HUES6 (cell line): ENCODE results near the gene KCNA10.

Source experiments
- H3K27ac ChIP-seq: 2 replicates; pipeline ENCODE4 v1.7.0; 2013; ENCODE audit warnings: low read depth, mild to moderate bottlenecking, low read length, inconsistent platforms
- H3K27me3 ChIP-seq: 2 replicates; pipeline ENCODE4 v1.6.1; 2013; ENCODE audit warnings: low read length; ENCODE audit not compliant: control insufficient read depth, insufficient read depth
- H3K36me3 ChIP-seq: 2 replicates; pipeline ENCODE4 v1.6.1; 2013; ENCODE audit warnings: low read length; ENCODE audit not compliant: control insufficient read depth, insufficient read depth
- H3K4me1 ChIP-seq: 2 replicates; pipeline ENCODE4 v1.6.1; 2013; ENCODE audit warnings: low read length; ENCODE audit not compliant: control insufficient read depth, insufficient read depth
- H3K4me3 ChIP-seq: 2 replicates; pipeline ENCODE4 v1.5.1; 2013; ENCODE audit warnings: low read depth, low read length
- H3K9ac ChIP-seq: one replicate; pipeline ENCODE4 v1.6.1; 2013; ENCODE audit warnings: mild to moderate bottlenecking, low read length
- H3K9me3 ChIP-seq: 2 replicates; pipeline ENCODE4 v1.6.1; 2013; ENCODE audit warnings: low read depth, low read length; ENCODE audit not compliant: control insufficient read depth, insufficient read depth

Gene KCNA10

DNA sequence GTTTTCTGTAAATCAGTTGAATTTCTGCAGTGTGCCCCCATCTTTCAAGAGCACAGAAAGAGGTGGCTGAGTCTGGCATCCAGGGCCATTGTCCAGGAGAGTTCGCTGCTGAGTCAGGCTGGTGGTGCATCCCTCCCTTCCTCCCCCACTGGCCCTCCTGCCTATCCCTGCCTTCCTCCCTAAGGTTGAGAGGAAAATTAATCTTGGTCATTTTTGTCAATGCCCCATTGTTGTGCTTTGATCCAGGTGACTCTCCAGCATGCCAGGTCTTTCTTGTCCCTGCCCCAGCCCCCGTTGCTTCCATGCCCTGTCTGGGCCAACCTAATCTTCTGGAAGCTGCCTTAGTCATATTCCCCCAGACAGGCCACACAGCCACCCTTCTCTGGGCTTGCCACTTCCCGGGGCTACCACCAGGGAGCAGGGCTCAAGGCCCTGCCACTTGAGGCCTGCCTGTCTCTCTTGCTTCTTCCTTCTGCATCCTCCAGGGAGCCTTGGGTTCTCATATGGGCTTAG, 41.5 kb downstream of the KCNA10 start:
- H3K36me3 ChIP-seq = no peaks in the 10 kb centered on the region
- peaks cover 23% of the 10 kb centered on the region for H3K4me1 ChIP-seq
- no peaks in the 10 kb centered on the region for H3K27me3 ChIP-seq
- H3K9ac ChIP-seq = no peak overlapping the region
- H3K27ac ChIP-seq = no peak overlapping the region
- H3K9me3 ChIP-seq = no peaks in the 10 kb centered on the region
- H3K4me3 ChIP-seq = no peak overlapping the region

GRCh38 chr1:110477041-110477440, 41.9 kb downstream of the KCNA10 start:
- H3K27ac ChIP-seq = no peak overlapping the region
- no peaks in the 10 kb centered on the region for H3K9me3 ChIP-seq
- H3K9ac ChIP-seq = no peak overlapping the region
- no peak overlapping the region for H3K4me3 ChIP-seq
- H3K36me3 ChIP-seq = no peaks in the 10 kb centered on the region
- H3K27me3 ChIP-seq = no peaks in the 10 kb centered on the region
- H3K4me1 ChIP-seq = peaks cover 19% of the 10 kb centered on the region

DNA sequence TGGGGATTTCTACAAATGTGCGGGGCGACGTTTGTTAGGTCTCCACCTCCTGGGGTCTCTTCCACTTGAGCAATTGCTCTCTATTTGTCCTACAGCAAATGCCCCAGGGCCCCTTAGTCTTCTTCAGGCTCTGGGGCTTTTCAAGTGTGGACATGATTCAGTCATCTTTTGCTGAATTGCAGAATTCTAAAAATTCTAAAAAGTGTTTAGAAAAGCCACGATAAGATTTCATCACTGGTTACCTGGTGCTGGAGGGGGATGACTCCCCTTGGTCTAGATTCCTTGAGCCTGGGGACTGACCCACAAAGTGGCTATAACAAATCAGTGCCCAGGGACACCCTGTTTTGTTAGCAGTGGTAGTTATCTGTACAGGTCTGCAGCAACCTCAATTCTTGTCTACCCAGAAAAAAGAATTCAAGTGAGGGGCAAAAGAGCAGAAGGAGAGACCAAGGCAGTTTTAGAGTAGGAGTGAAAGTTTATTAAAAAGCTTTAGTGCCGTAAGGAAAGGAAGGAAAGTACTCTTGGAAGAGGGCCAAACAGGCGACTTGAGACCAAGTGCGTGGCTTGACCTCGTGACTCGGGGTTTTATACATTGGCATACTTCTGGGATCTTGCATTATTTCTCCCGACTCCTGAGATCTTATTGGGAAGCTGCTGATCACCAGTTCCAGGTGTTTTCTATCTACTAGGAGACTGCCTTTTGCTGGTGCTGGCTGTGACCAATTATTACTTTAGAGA, 42.8 kb downstream of the KCNA10 start:
- Histone ChIP-seq H3K27me3 (no peaks in the 10 kb centered on the region), H3K9me3 (no peaks in the 10 kb centered on the region), H3K36me3 (no peaks in the 10 kb centered on the region), H3K9ac (no peak overlapping the region), H3K27ac (no peak overlapping the region), H3K4me1 (peaks cover 14% of the 10 kb centered on the region), H3K4me3 (no peak overlapping the region)

GRCh38 chr1:110475362-110476027, 43.5 kb downstream of the KCNA10 start:
- no peak overlapping the region for H3K9ac ChIP-seq
- no peaks in the 10 kb centered on the region for H3K9me3 ChIP-seq
- H3K4me1 ChIP-seq = peaks cover 14% of the 10 kb centered on the region
- no peak overlapping the region for H3K4me3 ChIP-seq
- no peaks in the 10 kb centered on the region for H3K27me3 ChIP-seq
- no peaks in the 10 kb centered on the region for H3K36me3 ChIP-seq
- H3K27ac ChIP-seq = no peak overlapping the region

GRCh38 chr1:110474444-110474843, 44.5 kb downstream of the KCNA10 start:
- Histone ChIP-seq H3K4me1 (peaks cover 14% of the 10 kb centered on the region), H3K27ac (no peak overlapping the region), H3K9ac (no peak overlapping the region), H3K4me3 (no peak overlapping the region), H3K27me3 (no peaks in the 10 kb centered on the region), H3K9me3 (no peaks in the 10 kb centered on the region), H3K36me3 (no peaks in the 10 kb centered on the region)

DNA sequence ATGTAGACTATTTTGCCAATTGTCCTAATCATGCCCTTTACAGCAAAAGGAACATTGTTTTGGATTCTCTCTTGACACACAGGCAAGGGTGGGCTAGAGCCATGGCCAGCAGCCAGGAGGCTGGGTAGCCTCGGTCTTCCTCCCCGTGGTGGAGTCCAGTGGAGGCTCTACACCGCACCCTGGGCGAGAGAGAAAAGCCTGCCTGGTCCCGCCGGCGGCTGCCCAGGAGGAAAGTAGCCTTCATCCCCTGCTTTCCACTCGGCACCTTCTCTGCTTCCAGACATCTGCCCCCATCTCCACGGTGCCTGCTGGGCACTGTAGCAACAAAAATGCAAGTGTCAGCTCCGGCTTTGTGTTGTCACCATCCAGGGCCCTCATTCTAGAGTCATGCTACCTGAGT, 46.4 kb downstream of the KCNA10 start:
- no peak overlapping the region for H3K27ac ChIP-seq
- peaks cover 6% of the 10 kb centered on the region; the same call in 1 of the 2 replicates for H3K4me1 ChIP-seq
- H3K4me3 ChIP-seq = no peak overlapping the region
- H3K27me3 ChIP-seq = no peaks in the 10 kb centered on the region
- no peaks in the 10 kb centered on the region for H3K9me3 ChIP-seq
- H3K36me3 ChIP-seq = no peaks in the 10 kb centered on the region
- H3K9ac ChIP-seq = no peak overlapping the region

DNA sequence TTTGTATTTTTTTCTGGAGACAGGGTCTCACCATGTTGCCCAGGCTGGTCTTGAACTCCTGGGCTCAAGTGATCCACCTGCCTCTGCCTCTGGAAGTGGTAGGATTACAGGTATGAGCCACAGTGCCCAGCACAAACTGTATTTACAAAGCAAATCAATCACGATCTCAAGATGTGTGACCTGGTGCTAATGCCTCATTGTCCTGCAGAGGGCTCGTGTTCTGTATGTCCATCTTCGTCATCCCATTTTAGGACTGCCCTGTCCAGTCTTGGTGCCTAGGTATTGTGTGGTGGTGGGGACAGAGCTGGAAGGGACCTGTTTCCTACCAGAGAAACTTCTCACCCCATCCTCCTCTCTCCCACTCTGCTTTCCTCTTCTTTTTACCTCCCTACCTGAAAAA, 47.8 kb downstream of the KCNA10 start:
- Histone ChIP-seq H3K9ac (no peak overlapping the region), H3K27ac (no peak overlapping the region), H3K36me3 (no peaks in the 10 kb centered on the region)

More for the DNA sequence above, 47.8 kb downstream of the KCNA10 start:
- no peaks in the 10 kb centered on the region for H3K27me3 ChIP-seq
- H3K4me3 ChIP-seq = no peak overlapping the region
- no peaks in the 10 kb centered on the region for H3K4me1 ChIP-seq
- no peaks in the 10 kb centered on the region for H3K9me3 ChIP-seq
